Stimulated activated CD4-positive, alpha-beta T cell treated with anti-CD3 and anti-CD28 coated beads, Interleukin-12 subunit alpha, Interleukin-12 subunit beta, amount 100 ng/mL, for 48 hours (primary cell): Measurements from ENCODE around the gene PHOSPHO2.

Experiments
- DNase-seq, 3 donors: peaks; one replicate each; pipeline ENCODE4 v3.0.0-alpha.2; 2020; ENCODE audit warnings: low read depth in 2 of 3, low spot score in 1 of 3

The PHOSPHO2 gene

GRCh38 chr2:169715379-169716237 lies 21.3 kb downstream of the PHOSPHO2 start:
- DNase-seq: no peak

DNA sequence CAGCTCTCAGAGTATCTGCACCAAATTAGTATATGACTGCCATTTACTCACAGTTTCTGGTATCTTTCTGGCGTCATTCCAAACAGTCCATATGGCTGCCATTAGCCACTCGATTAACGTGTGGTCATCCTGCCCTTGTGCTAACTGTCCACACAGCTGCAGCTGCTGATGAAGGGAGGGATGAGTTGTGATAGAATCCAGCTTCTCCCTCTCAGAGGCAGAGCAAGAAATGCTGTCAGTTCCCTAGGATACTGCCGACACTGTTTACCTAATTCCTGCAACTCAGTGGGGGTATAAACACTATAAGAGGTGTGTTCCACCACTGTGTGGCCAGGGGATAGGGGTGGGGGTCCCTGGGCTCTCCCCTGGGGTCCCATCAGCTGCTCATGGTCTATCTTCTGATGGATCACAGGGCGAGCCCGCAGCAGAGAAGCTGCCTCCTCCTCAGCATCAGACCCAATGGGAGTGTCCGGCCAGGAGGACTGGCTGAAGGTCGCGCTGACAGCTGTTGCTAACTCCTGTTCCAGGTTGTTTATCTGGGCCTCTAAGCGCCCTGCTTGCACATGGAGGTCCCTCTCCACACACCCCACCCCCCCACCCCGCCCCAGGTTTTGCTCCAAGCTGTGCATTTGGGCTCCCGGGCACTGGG lies 22.1 kb downstream of the PHOSPHO2 start:
- DNase-seq: no peak

DNA sequence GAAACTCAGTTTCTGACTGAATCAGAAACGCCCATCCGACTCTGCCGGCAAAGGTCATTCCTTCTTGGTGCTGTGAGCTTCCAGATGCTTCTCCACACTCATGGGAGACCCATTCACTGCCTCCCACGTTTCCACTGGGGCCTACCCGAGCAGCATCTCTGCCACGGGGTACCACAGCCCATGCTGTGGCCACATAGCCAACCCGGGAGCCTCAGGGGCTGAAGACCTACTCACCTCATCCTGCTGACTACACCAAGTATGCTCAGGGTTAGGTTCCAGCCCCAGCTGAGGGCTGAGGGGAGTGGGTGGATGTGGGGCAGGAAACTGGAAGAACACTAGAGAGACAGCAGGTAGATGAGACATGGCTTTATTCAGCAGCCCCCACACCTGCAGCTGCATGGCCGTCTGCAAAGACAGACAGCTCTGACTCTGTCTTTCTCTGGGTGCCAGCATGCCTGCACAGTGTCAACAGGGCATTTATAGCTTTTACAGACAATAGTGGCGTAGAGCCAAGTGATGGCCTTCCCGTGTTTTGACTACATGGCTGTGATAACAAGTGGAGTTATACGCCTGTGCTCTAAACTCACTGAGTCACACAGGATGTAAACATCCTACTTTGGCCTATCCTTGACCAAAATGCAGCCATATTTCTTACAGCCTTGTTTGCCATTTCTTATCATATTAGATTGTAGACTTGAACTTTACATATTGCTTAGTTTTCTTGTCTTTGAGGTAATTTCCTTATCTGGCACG lies 22.8 kb downstream of the PHOSPHO2 start:
- DNase-seq: no peak

DNA sequence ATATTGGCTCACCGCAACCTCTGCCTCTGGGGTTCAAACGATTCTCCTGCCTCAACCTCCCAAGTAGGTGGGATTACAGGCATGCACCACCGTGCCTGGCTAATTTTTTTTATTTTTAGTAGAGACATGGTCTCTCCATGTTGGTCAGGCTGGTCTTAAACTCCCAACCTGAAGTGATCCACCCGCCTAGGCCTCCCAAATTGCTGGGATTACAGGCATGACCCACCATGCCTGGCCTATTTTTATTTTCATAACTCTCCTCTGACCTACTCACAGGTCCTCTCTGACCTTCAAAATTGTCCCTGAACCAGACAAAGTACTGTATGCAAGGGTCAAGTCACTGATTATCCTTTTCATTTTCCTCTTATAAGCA lies 23.4 kb downstream of the PHOSPHO2 start:
- no peak for DNase-seq

GRCh38 chr2:169718930-169719504 lies 24.7 kb downstream of the PHOSPHO2 start:
- no peak for DNase-seq

GRCh38 chr2:169721016-169721415 lies 26.7 kb downstream of the PHOSPHO2 start:
- no peak for DNase-seq

- DNase-seq: no peak
These were observed 32.8 kb downstream of the PHOSPHO2 start for GRCh38 chr2:169727065-169727464.

DNA sequence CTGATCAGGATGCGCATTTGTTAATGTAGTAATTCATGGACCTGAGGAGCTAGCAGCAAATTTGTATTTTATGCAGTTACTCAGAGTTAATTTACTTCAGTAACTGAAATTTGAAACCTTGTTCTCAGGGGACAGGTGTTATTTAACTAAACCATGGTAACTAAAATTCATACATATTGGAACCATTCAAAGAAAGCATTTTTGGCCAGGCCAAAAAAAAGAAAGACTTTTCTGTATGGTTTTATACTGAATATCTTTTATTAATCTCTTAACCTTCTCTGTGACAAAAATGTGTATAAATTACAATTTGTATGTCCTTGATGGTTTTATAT lies 35.0 kb downstream of the PHOSPHO2 start:
- no peak for DNase-seq

DNA sequence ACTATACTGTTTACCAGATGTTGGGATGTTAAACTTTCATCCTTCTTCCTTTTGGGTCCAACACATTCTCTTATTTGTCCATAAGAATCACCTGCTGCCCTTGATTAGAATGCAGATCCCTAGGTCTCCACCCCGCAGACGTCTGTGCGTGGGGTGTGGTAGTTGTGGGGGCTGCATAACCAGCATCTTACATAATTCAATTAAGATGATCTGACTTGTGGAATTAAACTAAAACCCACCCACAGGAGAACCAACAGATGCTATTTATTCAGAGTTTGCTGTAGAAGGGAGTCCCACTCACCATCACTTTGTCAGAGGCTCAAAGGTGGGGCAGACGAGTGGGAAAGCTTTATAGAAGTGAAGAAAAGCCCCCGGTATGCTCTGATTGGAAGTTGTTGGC lies 37.8 kb downstream of the PHOSPHO2 start:
- no peak for DNase-seq

DNA sequence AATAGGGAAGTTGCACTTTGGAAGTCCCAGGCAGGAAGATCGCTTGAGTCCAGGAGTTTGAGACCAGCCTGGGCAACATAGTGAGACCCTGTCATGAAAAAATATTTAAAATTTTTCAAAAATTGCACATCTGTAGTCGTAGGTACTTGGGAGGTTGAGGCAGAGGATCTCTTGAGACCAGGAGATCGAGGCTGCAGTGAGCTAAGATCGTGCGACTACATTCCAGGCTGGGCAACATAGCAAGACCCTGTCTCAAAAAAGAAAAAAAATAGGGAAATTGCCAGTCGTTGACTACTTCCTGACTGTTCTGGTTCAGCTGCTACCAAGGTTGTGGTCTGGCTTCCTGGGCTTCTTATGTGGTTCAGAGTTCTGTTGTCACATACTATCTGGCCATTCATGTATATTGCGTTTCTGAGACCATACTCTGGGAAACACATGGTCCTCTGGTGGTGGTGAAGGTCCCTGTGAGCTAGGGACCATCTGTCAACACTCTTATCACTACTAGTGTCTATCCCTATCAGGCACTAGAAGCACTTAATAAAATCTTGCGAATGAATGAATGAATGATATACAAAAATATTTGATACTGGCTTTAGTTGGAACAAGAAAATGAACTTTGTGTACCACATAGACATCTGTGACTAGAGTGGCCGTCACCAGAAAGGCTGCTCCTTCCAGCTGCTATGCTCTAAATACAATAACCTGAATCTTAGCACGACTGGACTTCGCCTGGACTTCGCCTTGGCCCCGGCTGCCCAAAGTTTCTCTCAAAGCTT lies 38.5 kb downstream of the PHOSPHO2 start:
- no peak for DNase-seq

- DNase-seq: peak in 1 of 3 donors; percentile 8
These were observed 40.0 kb downstream of the PHOSPHO2 start for GRCh38 chr2:169734169-169734847.

GRCh38 chr2:169735623-169736022 lies 41.4 kb downstream of the PHOSPHO2 start:
- no peak for DNase-seq

DNA sequence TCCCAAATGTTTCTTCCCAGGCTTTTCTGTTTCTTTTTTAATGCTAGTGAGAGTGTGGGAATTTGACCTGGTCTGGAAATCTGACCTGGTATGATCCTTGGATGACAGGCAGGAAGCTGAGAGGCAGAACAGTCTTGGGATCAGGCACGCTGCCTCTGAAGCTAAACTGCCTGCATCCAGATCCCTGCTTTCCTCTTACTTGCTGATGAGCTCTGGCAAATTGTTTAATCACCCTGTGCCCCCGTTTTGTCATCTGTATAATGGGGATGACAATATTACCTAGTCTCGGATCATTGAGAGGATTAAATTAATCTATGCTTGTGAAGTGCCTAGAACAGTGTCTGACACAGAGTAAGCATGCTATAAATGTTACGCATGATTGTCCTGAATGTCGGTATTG lies 42.6 kb downstream of the PHOSPHO2 start:
- no peak for DNase-seq

- no peak for DNase-seq
These were observed 44.4 kb downstream of the PHOSPHO2 start for GRCh38 chr2:169738566-169739229.

DNA sequence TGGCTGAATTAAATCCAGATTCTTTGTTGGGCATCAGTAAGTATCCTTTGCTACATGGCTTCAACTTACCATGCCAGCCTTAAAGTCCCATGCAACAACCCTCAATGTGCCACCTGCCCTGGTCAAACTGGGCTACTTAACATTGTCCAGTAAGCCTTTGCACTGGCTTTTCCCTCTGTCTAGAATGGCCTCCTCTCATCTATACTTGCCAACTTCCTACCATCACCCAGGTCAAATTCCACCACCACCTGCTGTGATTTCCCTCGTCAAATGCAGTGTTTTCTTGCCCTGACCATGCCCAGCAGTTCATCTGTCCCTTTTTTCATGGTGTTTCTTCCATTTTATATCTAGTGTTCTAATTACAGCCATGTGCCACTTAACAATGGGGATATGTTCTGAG lies 45.1 kb downstream of the PHOSPHO2 start:
- DNase-seq: no peak

- DNase-seq: no peak
These were observed 49.3 kb downstream of the PHOSPHO2 start for GRCh38 chr2:169743549-169743948.

GRCh38 chr2:169746240-169746639 lies 52.0 kb downstream of the PHOSPHO2 start:
- DNase-seq: no peak

- DNase-seq: no peak
These were observed 54.0 kb downstream of the PHOSPHO2 start for GRCh38 chr2:169748319-169748718.
